DLD1 (cell line): ENCODE results near the gene PSD4.

Source experiments
- in situ Hi-C: cut with HindIII; loops from 2 replicates; pipeline ENCODE4 v1.10.0; 2017; ENCODE audit warnings: low sequenced_read_pairs

The PSD4 gene

DNA sequence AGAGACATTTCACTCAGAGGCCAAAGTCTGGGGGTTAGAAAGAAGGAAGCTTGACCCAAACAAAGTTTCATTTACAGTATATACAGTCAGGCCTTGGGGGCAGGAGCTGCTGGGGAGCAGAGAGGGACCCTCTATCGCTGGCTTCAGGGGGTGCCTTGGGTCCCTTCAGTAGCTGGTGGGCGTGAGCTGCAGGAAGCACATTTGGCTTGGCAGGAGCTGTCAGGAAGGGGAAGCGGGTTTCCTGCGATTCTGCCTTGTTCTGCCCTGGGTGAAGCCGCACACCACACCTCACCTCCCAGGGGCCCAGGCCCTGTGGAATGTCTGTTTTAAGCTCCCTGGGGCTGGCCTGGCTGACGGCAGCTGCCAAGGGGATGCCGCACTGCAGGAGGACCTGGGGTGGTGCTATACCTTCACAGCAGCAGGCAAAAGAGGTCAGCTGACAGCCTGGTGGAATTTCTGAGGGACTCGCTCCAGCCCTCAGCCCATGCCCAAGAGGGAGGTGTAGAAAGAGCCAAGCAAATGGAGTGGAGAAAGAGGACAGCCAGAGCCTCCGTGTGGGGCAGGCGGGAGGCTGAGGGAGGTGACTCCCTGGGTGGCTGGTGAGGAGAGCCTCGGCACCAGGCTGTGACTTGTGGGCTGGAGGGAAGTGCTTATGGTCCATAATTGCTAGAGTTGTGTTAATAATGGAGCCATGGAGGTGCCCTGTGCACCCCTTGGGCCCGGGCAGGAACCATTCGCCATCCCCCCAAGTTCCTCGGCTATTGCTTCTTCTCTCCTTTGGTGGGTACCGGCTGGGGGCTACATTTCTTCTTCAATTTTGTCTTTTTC is 43.9 kb downstream of the PSD4 start:
- in situ Hi-C loops, result loop anchor here (10.0 kb wide), 1 partner anchor 143 kb away; no protein-coding TSS in a partner anchor

DNA sequence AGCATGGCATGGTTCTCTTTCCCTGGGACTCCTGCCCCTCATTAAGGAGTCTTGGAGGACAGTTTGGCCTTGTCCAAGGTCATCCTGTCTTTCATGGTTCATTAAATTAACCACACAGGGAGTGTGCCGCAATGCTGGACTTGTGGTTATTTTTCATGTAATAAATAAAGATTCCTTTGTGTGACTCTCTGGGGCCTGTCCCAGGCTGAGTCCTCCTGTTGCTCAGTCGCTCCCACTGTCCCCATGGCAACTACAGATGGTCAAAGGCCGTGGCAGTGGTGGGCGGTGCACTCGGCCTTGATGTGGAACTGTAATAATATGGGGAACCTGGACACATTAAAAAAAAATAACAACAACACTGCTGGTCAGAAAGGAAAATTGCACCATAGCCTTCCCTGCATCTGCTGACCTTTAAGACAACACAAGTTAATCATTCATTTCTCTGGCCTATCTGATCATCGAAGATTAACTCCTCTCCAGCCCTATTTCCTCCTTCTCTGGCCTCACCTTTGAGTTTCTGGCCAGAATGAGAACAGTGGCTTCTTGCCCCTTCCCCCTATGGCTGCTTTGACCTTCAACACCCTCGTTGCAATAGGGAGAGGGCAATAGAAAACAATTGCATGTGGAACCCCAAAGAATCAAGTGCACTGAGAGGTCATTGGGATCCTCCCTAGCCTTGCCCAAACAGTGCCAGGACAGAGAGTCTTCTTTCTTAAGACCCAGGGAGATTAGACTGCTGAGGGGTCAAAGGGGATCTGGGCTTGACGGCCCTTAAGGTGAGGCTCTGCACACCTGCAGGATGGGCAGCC is 44.7 kb downstream of the PSD4 start:
- in situ Hi-C loops, result loop anchor here (10.0 kb wide), 1 partner anchor 144 kb away; no protein-coding TSS in a partner anchor

DNA sequence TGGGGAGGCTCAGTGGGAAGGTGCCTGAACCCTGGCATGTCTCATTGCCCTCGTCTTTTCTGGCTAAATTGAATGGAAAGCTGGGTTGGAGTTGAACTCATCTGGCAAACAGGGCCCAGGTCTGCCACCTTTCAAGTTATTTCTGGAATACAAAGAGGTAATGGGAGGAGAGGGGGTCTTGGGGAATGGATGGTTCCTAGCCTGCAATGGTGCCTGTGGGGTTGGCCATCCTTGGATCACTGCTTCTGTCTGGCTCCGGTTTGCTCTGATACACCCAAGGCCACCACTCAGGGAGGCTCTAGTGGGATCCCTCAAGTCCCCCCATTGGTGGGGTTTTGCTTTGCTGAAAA is 45.3 kb downstream of the PSD4 start:
- in situ Hi-C loops, result loop anchor here (10.0 kb wide), 1 partner anchor 144 kb away; no protein-coding TSS in a partner anchor

DNA sequence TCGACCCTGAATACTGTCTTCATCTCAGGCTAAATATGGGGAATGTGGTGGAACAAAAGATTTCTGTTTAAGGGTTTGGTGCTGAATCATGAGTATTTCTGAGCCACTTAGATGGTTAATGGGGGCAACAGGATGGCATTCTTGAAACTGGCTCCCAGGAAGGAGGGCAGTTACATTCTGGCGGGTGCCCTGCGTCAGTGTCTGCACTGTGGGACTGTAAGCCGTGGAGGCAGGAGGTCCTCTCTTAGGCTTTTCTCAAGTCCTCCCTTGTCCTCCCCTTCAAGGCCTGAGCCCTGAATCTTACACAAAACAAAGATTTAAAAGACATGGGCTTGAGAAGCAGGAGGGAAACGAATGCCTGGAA is 45.7 kb downstream of the PSD4 start:
- in situ Hi-C loops, result loop anchor here (10.0 kb wide), 1 partner anchor 145 kb away; no protein-coding TSS in a partner anchor

DNA sequence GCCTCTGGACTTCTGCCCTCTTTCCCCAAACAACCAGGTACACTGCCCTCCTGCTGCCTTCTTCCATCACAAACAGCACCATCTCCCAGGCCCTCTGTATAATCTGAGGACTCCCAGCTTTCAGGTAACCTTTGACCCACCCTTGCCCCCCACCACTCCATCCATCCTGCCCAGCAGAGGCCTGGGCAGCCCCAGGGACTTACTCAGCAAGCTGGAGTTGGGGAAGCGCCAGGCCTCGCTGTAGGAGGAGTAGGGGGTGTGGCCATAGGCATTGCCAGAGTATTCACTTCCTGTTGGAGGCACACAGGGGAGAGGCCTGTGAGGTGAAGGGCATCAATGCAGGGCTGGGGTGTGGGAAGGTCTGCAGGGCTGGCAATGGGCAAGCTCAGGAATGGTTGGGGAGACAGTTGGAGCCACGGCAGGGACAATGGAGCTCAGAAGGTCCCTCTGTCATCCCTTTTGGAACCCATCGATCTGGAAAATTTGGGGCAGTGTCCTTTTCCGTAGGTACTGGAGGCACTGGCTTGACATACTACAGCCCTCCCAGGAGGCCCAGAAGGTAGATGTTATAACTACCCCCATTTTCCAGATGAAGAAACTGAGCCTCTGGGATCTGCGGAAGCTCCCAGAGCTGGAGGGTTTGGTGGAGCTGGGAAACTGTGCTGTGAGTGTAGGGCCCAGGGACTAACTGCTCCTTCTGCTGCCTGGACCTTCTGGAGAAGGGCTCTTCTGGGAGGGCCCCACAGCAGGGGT is 46.3 kb downstream of the PSD4 start:
- in situ Hi-C loops, result loop anchor here (10.0 kb wide), 1 partner anchor 145 kb away; no protein-coding TSS in a partner anchor

DNA sequence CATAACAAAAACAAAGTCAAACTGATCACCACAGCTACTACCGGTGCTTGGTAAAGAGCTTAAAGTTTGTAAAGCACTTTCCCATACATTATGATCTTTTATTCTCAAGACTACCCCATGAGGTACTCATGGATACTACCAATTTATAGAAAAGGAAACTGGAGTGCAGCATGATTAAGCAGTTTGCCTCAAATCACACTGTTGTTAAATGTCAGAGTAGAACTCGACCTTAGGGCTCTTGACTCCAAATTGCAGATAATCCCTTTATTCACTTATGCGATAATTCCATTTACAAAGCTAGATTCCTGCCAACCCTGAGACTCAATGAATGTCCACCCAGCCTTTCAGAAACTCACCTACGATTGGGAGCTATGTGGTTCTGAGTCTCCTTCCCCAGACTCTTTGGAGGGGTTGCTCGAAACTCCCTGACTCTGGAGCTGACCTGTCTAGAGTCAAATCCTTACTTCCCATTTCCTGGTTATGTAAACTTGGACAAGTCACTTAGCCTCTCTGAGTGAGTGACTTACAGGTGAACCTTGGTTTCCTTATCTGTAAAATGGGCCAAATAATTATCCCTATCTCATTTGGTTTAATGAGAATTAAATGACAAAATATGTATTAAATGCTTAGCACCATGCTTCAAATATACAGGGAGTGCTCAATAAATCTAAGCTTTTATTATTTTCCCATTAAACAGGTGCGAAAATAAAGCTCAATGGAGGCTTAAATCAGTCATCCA is 47.4 kb downstream of the PSD4 start:
- in situ Hi-C loops, result no loop called here

DNA sequence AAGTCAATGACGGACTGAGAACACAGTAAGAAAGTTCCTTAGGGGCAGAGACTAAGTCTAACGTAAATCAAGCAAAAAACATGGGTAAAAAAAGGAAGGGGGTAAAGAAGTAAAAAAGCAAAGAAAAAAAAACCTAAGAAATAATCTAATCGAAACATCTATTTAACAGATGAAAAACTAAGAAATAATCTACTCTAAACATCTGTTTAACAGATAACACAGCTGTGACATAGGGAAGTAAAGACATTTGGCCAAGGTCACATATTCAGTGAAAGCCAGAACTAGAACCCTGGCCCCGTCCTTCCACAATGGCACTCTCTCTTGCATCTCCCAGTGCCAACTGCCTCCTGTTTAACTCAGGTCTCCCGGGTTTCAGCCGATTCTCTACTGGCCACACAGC is 48.1 kb downstream of the PSD4 start:
- in situ Hi-C loops, result no loop called here

DNA sequence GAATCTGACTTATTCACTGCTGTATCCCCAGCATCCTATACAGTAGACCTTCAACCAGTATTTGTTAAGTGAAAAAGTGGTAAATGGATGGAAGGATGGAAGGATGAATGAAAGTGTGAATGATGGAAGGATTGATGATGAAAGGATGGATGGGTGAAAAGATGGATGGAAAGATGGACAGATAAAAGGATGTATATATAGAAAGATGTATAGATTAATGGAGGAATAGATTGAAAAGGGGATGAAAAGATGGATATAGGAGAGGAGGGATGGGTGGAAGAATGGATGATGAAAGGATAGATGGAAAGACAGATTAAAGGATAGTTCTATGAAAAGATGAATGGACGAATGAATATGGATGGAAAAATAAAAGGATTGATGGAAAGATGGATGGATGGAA is 50.0 kb downstream of the PSD4 start:
- in situ Hi-C loops, result no loop called here

DNA sequence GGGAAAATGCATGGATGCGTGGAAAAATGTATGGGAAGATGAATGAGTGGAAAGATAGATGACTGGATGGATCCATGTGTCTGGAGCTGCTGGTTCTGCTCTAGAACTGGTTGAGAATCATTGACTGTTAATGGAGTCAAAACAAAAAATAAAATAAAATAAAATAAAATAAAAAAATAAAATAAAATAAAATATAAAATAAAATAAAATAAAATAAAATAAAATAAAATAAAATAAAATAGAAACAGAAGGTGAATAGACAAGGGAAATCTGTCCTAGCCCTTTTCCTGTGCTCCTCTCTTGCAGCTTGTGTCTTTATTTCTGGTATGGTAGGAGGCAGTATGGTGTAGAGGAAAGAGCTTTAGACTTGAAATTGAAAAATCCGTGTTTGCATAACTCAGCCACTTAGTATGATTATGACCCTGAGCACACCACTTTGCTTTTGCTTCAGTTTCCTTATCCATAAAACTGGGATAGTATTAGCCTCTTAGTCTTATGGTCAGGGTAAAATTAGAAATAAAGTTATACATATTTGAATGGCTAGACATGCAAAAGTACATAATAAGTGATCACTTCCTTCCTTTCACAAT is 51.0 kb downstream of the PSD4 start:
- in situ Hi-C loops, result no loop called here

DNA sequence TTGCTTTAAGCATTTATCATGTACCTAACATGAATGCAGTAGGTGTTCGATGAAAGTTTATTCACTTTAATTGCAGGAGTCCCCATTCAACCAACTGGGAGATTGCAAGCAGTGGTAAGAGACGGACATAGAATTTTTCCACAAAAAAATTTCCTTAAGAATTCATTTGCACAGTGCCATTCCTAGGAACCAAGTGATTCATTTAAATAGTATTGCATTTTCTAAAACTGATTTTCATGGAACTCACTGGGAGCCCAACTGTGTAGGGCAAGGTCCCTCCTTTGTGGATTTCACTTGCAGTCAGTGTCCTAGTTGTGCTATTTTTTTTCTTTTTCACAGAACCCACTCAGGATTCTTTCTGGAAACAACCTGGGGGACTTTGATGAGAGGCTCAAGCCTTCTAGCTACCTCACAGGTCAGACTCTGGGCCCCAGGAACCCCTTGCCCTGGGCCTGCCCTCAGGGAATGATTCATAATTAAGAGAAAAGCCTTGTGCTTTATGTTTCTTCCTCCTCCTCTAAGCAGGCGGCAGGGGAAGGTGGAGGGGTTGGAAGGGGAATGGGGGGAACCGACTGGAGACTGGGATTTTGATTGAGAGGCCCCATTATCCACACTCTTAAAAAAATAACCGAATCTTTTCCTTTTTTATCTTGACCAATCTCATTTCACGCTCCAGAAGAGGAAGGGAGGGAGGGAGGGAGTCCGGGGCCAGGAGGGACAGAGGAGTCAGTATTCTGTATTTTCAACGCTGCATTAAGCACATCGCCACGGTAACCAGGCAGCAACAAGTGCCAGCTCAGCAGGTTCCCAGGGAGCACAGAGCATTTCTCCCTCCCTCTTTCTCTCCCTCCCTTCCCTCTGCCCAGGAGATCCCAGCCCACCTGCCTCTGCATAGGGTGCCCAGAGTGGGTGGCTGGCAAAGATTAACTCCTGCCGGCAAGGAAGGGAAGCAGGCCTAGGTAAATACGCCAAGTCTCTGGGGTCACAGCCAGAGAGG is 51.8 kb downstream of the PSD4 start:
- in situ Hi-C loops, result no loop called here

DNA sequence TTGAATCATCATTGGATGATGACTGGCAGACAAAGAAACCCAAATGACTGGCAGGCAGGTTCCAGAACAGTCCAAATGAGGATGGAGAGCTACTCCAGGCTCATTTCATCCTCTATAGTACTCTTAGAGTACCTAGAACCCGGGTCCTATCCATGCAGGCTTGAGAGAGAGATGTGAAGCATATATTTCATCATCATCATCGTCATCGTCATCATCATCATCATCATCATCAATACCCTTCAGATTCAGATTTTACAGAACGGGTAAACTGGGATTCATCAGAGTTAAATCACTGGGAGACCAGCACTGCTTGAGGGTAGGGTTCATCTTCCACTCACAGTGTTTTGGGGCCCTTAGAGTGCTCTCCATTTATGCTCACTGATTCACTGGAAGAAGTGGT is 52.7 kb downstream of the PSD4 start:
- in situ Hi-C loops, result no loop called here

DNA sequence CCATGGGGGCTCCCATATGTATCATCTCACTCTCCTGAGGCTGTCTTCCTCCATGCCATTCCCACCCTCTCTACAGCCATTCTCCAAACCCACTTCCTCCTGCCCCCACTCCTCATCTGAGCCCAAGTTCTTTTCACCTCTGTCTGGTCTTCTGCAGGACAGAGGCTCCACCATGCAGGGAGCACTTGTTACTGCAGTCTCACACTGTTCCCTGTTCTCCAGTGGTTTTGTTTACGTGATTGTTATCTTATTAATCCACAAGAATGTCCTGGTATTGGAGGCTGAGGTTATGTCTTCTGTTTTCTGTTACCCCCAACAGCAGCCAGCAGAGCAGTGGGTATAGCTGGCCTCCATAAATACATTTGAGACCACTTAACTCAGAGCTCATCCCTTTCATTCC is 53.5 kb downstream of the PSD4 start:
- in situ Hi-C loops, result no loop called here

DNA sequence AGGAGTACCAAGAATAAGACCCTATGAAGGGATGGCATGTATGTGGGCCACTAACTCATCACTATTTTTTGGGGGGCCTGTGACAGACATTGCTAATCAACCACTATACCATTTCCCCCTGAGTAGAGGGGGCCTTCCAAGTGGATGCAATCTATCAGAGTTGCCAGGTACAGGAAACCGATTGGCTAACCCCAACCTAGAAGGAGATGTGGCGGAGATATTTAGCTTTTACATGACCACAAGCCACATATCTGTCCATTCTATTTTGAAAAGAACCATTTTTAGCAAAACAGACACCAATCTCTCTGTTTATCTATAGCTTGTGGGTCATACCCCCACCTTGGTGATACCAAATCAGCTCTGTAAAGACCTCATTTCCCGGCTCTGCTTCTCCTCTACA is 53.9 kb downstream of the PSD4 start:
- in situ Hi-C loops, result no loop called here

DNA sequence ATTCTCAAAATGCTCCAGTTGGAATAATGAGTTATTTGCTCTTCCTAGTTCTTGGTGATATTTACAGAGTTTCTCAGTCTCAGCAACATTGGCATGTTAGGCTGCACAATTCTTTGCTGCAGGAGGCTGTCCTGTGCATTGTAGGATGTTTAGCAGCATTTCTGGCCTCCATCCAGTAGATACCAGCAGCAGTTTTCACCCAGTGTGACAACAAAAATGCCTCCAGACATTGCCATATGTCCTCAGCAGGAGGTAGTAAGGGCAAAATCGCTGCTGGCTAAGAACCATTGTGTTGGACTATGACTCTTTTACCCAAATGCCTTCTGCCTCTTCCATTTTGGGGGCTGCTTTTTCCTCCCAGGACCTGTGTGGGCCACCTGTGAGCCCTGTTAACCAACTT is 54.6 kb downstream of the PSD4 start:
- in situ Hi-C loops, result no loop called here

DNA sequence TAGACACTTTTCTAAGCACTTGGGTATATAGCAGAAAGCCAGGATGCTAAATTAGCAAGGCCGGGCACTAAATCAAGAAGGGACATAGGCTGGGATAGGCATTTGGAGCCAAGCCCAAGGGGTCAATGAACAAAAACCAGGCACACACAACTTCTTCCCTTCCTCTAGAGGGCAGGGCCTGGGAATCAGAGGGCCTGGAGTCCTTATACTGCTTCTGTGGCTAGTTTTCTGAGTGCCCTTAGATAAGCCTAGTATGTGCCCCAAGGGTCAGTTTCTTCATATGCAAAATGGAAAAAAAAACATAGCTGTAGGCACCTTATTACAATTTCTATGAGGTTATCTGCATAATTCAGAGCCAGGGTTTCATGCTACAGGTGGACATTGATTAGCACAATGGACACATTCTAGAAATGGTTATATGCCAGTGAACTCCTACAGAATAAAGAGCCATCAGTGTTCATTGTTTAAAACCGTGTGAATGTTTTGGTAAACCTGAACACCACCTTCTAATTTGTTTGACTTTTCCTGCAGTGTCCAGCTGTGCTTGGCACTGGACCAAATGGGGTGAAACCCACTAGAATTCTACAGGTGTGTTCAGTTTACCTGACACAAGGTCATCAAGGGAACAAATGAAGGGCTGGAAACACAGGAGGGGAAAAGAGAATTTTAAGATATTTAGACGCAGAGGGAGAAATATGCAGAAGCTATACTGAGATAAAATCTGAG is 55.4 kb downstream of the PSD4 start:
- in situ Hi-C loops, result no loop called here

DNA sequence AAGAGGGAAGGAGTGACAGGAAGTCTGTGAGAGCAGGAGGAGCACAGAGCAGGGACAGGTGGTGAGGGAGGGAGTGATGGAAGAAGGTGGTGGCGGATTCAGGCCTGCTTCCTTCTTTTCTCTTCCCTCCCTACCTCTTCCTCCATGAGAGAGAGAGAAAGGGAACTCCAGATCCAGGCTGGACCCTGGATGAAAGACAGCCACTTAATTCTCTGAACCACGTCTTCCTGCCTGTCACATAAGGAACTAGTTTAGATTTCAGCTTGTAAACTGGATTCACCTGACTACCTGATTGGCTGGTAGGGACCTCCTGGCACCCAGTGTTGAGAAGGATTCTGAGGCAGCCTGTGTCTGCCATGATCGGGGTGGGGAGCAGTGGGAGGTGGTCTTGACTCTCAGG is 56.0 kb downstream of the PSD4 start:
- in situ Hi-C loops, result no loop called here

DNA sequence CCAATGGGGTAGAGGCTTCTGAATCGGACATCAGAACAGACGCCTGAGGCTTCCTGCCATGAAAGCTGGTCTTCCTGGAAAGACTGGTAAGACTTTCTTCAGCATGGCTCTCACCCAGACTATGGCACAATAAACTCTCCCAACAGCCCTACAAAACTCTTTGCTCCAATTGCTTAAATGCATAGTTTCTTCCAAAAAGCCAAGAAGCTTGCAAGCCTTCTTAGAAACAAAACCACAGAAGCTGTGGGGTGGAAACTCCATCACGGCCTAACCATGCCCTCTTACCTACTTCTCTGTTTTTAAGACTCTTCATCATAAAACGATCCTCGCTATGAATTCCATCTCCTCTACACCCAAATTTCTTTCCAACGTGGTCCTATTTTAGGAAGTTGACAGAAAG is 56.8 kb downstream of the PSD4 start:
- in situ Hi-C loops, result no loop called here

DNA sequence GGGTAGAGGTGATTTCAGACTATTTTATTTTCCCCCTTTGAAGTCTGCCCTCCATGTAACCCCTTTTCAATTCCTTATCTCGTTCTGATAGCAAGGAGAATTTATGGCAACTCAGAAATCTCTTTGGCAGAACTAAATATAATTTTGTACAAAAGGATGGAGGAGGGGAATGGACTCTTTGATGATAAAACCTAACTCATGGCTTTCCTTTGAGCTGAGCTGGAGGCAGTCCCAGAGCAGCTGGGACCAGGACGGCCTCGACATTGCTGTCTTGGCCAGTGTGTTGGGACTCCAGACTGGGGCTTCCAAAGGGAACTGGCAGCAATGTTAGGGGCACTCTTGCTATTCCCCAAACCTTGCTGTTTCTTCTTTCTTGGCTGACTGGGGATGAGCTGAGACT is 57.3 kb downstream of the PSD4 start:
- in situ Hi-C loops, result no loop called here
